K562 (cell line): ENCODE data around the gene GRK3. TPM values are rescaled to one million over a fixed set of nuclear protein-coding genes. Genes with fewer than 3 reads are reported as not detected.

ENCODE experiments used
- ATAC-seq: fragments of 200-7000 bp; cut with Tn5 transposase; 3 replicates; pipeline ENCODE4 v1.9.1; 2020; ENCODE audit warnings: moderate library complexity
- BruUV-seq: library from RNA; stranded (reverse); fragments of 400-500 nt; replicated peaks from 2 replicates; lab custom pipeline; 2021; lab: Mats Ljungman, UMichigan
- CTCF ChIA-PET: fragments of 300-600 bp; formaldehyde crosslinking; extraction: SDS; loops from one replicate; lab custom pipeline; 2021; ENCODE audit warnings: low intra/inter-chr PET ratio; lab: Yijun Ruan, JAX
- POLR2A ChIA-PET: fragments of 300-600, 350-650 bp; sonication (Branson Sonifier 250); formaldehyde crosslinking; extraction: SDS; loops from one replicate; lab custom pipeline; 2021; ENCODE audit warnings: antibody characterized with exemption, inconsistent platforms; lab: Yijun Ruan, JAX
- DNase-seq, 4 experiments: peaks; one replicate each; pipeline versions ENCODE4 v3.0.0 to v3.0.0-alpha.2; 2011 to 2018; ENCODE audit warnings: low spot score in 3 of 4, mixed read lengths in 3 of 4; ENCODE audit errors: extremely low read depth in 1 of 4
- FAIRE-seq: peaks from 2 replicates; lab custom pipeline; 2011; peaks lifted over from hg19 to GRCh38; lab: Jason Lieb, UNC
- H2AFZ ChIP-seq: 2 replicates; pipeline ENCODE4 v1.6.0; 2011; ENCODE audit warnings: low read depth, low read length, control low read depth, inconsistent platforms
- H3K27ac ChIP-seq: fragments of 200-600 bp; 3 replicates; pipeline ENCODE4 v1.8.0; 2011; ENCODE audit warnings: low read depth, mild to moderate bottlenecking, control low read depth, inconsistent platforms, low read length, moderate library complexity, mixed read lengths; ENCODE audit errors: extremely low read depth
- H3K27me3 ChIP-seq, 2 experiments: fragments of 300-600 bp in 1 of 2; 2 replicates in 1 of 2; 3 replicates in 1 of 2; pipeline versions ENCODE4 v1.6.0 to v1.8.0; 2011; ENCODE audit warnings: inconsistent platforms in 2 of 2, low read length in 2 of 2, mild to moderate bottlenecking in 1 of 2, mixed read lengths in 1 of 2, moderate library complexity in 1 of 2; ENCODE audit not compliant: control insufficient read depth in 2 of 2, insufficient read depth in 2 of 2
- H3K36me3 ChIP-seq: fragments of 300-600 bp; 3 replicates; pipeline ENCODE4 v1.8.0; 2011; ENCODE audit warnings: mild to moderate bottlenecking, low read length, inconsistent platforms; ENCODE audit not compliant: control insufficient read depth, insufficient read depth
- H3K4me1 ChIP-seq, 2 experiments: fragments of 200-600 bp in 1 of 2; replicated peaks in 1 of 2; 2 replicates in 1 of 2; 3 replicates in 1 of 2; pipeline versions ENCODE4 v1.5.1 to v1.8.0; 2011; ENCODE audit warnings: inconsistent platforms in 2 of 2, low read length in 2 of 2, mild to moderate bottlenecking in 1 of 2, mixed read lengths in 1 of 2, moderate library complexity in 1 of 2; ENCODE audit not compliant: control insufficient read depth in 2 of 2, insufficient read depth in 2 of 2
- H3K4me2 ChIP-seq: 2 replicates; pipeline ENCODE4 v1.6.1; 2011; ENCODE audit warnings: low read length, control low read depth, inconsistent platforms, mixed read lengths; ENCODE audit not compliant: insufficient read depth
- H3K4me3 ChIP-seq: fragments of 200-600 bp; sonication (generic), shearing (Covaris generic); 2 replicates; pipeline ENCODE4 v1.5.1; 2016; ENCODE audit warnings: control low read depth, inconsistent platforms
- H3K79me2 ChIP-seq: fragments of 200-600 bp; 3 replicates; pipeline ENCODE4 v1.8.0; 2011; ENCODE audit warnings: low read length, inconsistent platforms; ENCODE audit not compliant: control insufficient read depth, insufficient read depth
- H3K9ac ChIP-seq, 2 experiments: 2 replicates each; pipeline versions ENCODE4 v1.6.0 to v1.6.1; 2011; ENCODE audit warnings: low read depth in 2 of 2, low read length in 2 of 2, control low read depth in 1 of 2, inconsistent platforms in 1 of 2, mild to moderate bottlenecking in 1 of 2, mixed read lengths in 1 of 2; ENCODE audit not compliant: insufficient read depth in 1 of 2
- H3K9me1 ChIP-seq: one replicate; pipeline ENCODE4 v1.6.0; 2011; ENCODE audit warnings: inconsistent platforms, mild to moderate bottlenecking, low read length, moderate library complexity; ENCODE audit not compliant: control insufficient read depth, insufficient read depth
- H3K9me3 ChIP-seq: replicated peaks from 2 replicates; pipeline ENCODE4 v1.5.1; 2011; ENCODE audit warnings: low read depth, low read length, inconsistent platforms; ENCODE audit not compliant: control insufficient read depth, insufficient read depth
- H4K20me1 ChIP-seq: replicated peaks from 2 replicates; pipeline ENCODE4 v1.6.1; 2011; ENCODE audit warnings: low read length, inconsistent platforms, mixed read lengths; ENCODE audit not compliant: control insufficient read depth, insufficient read depth
- CTBP1 ChIP-seq: fragments of 450-650 bp; IDR thresholded peaks from 2 replicates; pipeline ENCODE4 v1.6.1; 2016; ENCODE audit warnings: borderline replicate concordance
- GATAD2B ChIP-seq: fragments of 450-650 bp; IDR thresholded peaks from 2 replicates; pipeline ENCODE4 v1.6.1; 2017; ENCODE audit warnings: mild to moderate bottlenecking, borderline replicate concordance
- HES1 ChIP-seq: fragments of 450-650 bp; IDR thresholded peaks from 2 replicates; pipeline ENCODE4 v1.6.1; 2016; ENCODE audit warnings: low read depth, mild to moderate bottlenecking, moderate library complexity
- HNRNPL ChIP-seq: fragments of 200-400 bp; formaldehyde crosslinking; IDR thresholded peaks from 2 replicates; pipeline ENCODE4 v1.6.1; 2017; ENCODE audit warnings: low read depth, mild to moderate bottlenecking, low read length
- KDM5B ChIP-seq: fragments of 200-600 bp; sonication (generic); IDR thresholded peaks from 2 replicates; pipeline ENCODE4 v1.6.1; 2012; ENCODE audit warnings: low read depth, mild to moderate bottlenecking, moderate library complexity, low read length, control low read depth, inconsistent platforms; ENCODE audit not compliant: insufficient replicate concordance
- NR2C2 ChIP-seq, 2 experiments: fragments of 200-800 bp in 1 of 2; sonication (Bioruptor generic) in 1 of 2; sonication (generic) in 1 of 2; formaldehyde crosslinking in 1 of 2; IDR thresholded peaks; 2 replicates each; pipeline versions ENCODE4 v1.6.1 to v1.8.0; 2016 to 2022; ENCODE audit warnings: mild to moderate bottlenecking in 1 of 2, missing compliant biosample characterization in 1 of 2, missing genetic modification characterization in 1 of 2, missing genetic modification reagents in 1 of 2
- PCBP1 ChIP-seq: fragments of 200-400 bp; formaldehyde crosslinking; IDR thresholded peaks from 2 replicates; pipeline ENCODE4 v1.6.1; 2018; ENCODE audit warnings: mild to moderate bottlenecking, low read depth, low read length; ENCODE audit not compliant: poor library complexity, severe bottlenecking
- POLR2G ChIP-seq: fragments of 200-400 bp; formaldehyde crosslinking; IDR thresholded peaks from 2 replicates; pipeline ENCODE4 v1.6.1; 2017; ENCODE audit warnings: low read depth, mild to moderate bottlenecking, antibody characterized with exemption, low read length, moderate library complexity
- RBFOX2 ChIP-seq: fragments of 200-400 bp; formaldehyde crosslinking; IDR thresholded peaks from 2 replicates; pipeline ENCODE4 v1.6.1; 2017; ENCODE audit warnings: low read depth, mild to moderate bottlenecking, low read length, moderate library complexity
- RBM25 ChIP-seq: fragments of 200-400 bp; formaldehyde crosslinking; IDR thresholded peaks from 2 replicates; pipeline ENCODE4 v1.6.1; 2018; ENCODE audit warnings: low read length, low read depth, moderate library complexity; ENCODE audit not compliant: severe bottlenecking
- TAF1 ChIP-seq: IDR thresholded peaks from 2 replicates; pipeline ENCODE4 v1.6.1; 2011; ENCODE audit warnings: mild to moderate bottlenecking, low read length, moderate library complexity; ENCODE audit not compliant: insufficient read depth, control insufficient read depth, severe bottlenecking; ENCODE audit errors: extremely low read depth
- YY1 ChIP-seq, 3 experiments: IDR thresholded peaks; 2 replicates each; pipeline ENCODE4 v1.6.1; 2011; ENCODE audit warnings: low read length in 2 of 3, mild to moderate bottlenecking in 2 of 3, moderate library complexity in 2 of 3, borderline replicate concordance in 1 of 3, control low read depth in 1 of 3, low read depth in 1 of 3; ENCODE audit not compliant: insufficient read depth in 3 of 3, insufficient replicate concordance in 2 of 3, control insufficient read depth in 1 of 3, insufficient read length in 1 of 3; ENCODE audit errors: extremely low read depth in 1 of 3
- ZBTB7A ChIP-seq: IDR thresholded peaks from 2 replicates; pipeline ENCODE4 v1.6.1; 2011; ENCODE audit warnings: low read depth, mild to moderate bottlenecking, low read length, moderate library complexity, borderline replicate concordance; ENCODE audit not compliant: control insufficient read depth
- WGBS: fragments of 100-300 bp; shearing (Covaris generic); methylation state at CpG from one replicate; pipeline ENCODE4 v1.1.6; 2016; ENCODE audit warnings: low coverage, mixed read lengths; ENCODE audit not compliant: insufficient coverage; ENCODE audit errors: missing lambda C conversion rate; 5-methylcytosine and 5-hydroxymethylcytosine counted together
- in situ Hi-C: fragments of 300-500 bp; cut with MboI; formaldehyde crosslinking; loops from 4 replicates; pipeline ENCODE4 v1.15.0; 2018; ENCODE audit warnings: inconsistent platforms, mixed read lengths
- intact Hi-C: fragments of 100-400 bp; cut with micrococcal nuclease; formaldehyde crosslinking; loops from 2 replicates; pipeline ENCODE4 v1.14.2; 2022
- polyA plus RNA-seq, 8 experiments: library from polyadenylated mRNA; depleted of rRNA in 4 of 8; stranded (reverse) in 5 of 8; unstranded in 3 of 8; fragments of >200 nt; fragmentation: Nextera tagmentation in 2 of 8; fragmentation: Illumina TruSeq in 1 of 8; extraction: Ambion mirVana in 2 of 8; extraction: Trizol in 1 of 8; gene quantifications; 2 replicates each; pipeline versions ENCODE4 v1.2.1 to v1.2.3, GENCODE V29; 2011 to 2014; ENCODE audit warnings: inconsistent platforms in 1 of 8, missing spikeins in 1 of 8
- total RNA-seq, 7 experiments: library from RNA; depleted of rRNA in 6 of 7; stranded (reverse); fragments of >200 nt in 6 of 7; fragmentation: Illumina TruSeq in 2 of 7; extraction: Trizol in 2 of 7; gene quantifications; 2 replicates each; pipeline versions ENCODE4 v1.2.1 to v1.2.3, GENCODE V29; 2011 to 2021; ENCODE audit warnings: low replicate concordance in 1 of 7

The GRK3 gene
- total and polyA plus RNA-seq, 9 of the 15 experiments (the other 6 are each of a cell fraction or from before 2014, with no cell fraction given) = 1.4 to 7.6 (median 3.6) TPM

GRCh38 chr22:25564979-25565677, 653 bp downstream of the GRK3 start:
- POLR2A ChIA-PET = interaction anchor here (0.6 to 1.7 kb wide), 3 partner anchors 10 to 437 kb away, joined by 3 to 5 read pairs (median 4); partner anchors contain the start of gene MYO18B
- no peak for FAIRE-seq
- in situ Hi-C loops = no loop called here
- TF ChIP-seq CTBP1 = peak; percentile 38; the same call in 1 of the 2 replicates
- no peak for TF ChIP-seq NR2C2 (CRISPR knock-in tag; IDR thresholded peaks at IDR 0.05)
- TF ChIP-seq NR2C2 (tag; IDR thresholded peaks at IDR 0.05) = no peak
- peak; percentile 31 to 71 (median 66) for TF ChIP-seq YY1 (IDR thresholded peaks at IDR 0.05; ENCODE audit: borderline replicate concordance in 1 of 3, control insufficient read depth in 1 of 3, extremely low read depth in 1 of 3, insufficient read depth in 3 of 3, insufficient read length in 1 of 3, insufficient replicate concordance in 2 of 3, low read depth in 1 of 3, low read length in 2 of 3)
- TF ChIP-seq HNRNPL = 0 out of 2 replicates have a peak, but pooled peaks have one; percentile 41
- TF ChIP-seq POLR2G = 0 out of 2 replicates have a peak, but pooled peaks have one; percentile 7
- peak; percentile 19 for TF ChIP-seq PCBP1
- TF ChIP-seq KDM5B = peak; percentile 29
- TF ChIP-seq RBFOX2 = peak; percentile 5; the same call in 1 of the 2 replicates
- no peak for TF ChIP-seq GATAD2B
- TF ChIP-seq ZBTB7A = 0 out of 2 replicates have a peak, but pooled peaks have one; percentile 4
- TF ChIP-seq HES1 = no peak
- peak; percentile 14 for TF ChIP-seq TAF1
- peak; percentile 93 for TF ChIP-seq RBM25
- TF ChIP-seq, all 486 proteins: peak for 10
- no TSS peak for BruUV-seq
- H3K27me3 ChIP-seq = no peaks in the 10 kb centered on the region
- peaks cover 13 to 17% of the 10 kb centered on the region in 2 experiments for H3K4me1 ChIP-seq
- peak overlapping the region; percentile 80 for H3K4me2 ChIP-seq
- H3K9ac ChIP-seq = peak overlapping the region; percentile 56 to 88; a peak in 3 of 4 replicates
- WGBS = 0% methylated on average over 19 of the region's 61 CpGs
- H3K9me1 ChIP-seq = no peaks in the 10 kb centered on the region
- intact Hi-C loops = no loop called here
- CTCF ChIA-PET = no interaction called here
- H3K36me3 ChIP-seq = no peaks in the 10 kb centered on the region
- H3K4me3 ChIP-seq = peak overlapping the region; percentile 82
- ATAC-seq = peak; percentile 37
- H3K9me3 ChIP-seq = no peaks in the 10 kb centered on the region
- H2AFZ ChIP-seq = peak overlapping the region; percentile 81
- H3K79me2 ChIP-seq = peaks cover 38% of the 10 kb centered on the region
- DNase-seq = peak in 2 of 4 experiments; percentile 11 to 31
- no peaks in the 10 kb centered on the region for H4K20me1 ChIP-seq
- peak overlapping the region; percentile 64; the same call in 1 of the 3 replicates for H3K27ac ChIP-seq
